ENCODE measurements around the gene GJD3.
"Not testable (repeated sequence)": the region's sequence is repeated elsewhere in the genome, so short reads cannot be mapped to it uniquely, and the experiment has no call there.

The GJD3 gene

GRCh38 chr17:40364121-40364861, at the start of gene GJD3:
TSS of gene GJD3 (minus strand) at chr17:40364737. CDS start at chr17:40363815, 922 bp downstream.
- no peak for DNase-seq

GRCh38 chr17:40414312-40414711, 49.8 kb upstream of the GJD3 start:
- DNase-seq, result peak; percentile 5

GRCh38 chr17:40412880-40413279, 48.3 kb upstream of the GJD3 start:
- DNase-seq, result no peak

GRCh38 chr17:40411821-40412220, 47.3 kb upstream of the GJD3 start:
- DNase-seq, result no peak

- DNase-seq, result no peak
Observed at GRCh38 chr17:40410082-40410481, 45.5 kb upstream of the GJD3 start.

- DNase-seq, result not testable (repeated sequence)
Observed at GRCh38 chr17:40409540-40409939, 45.0 kb upstream of the GJD3 start.

- no peak for DNase-seq
Observed at GRCh38 chr17:40407460-40407859, 42.9 kb upstream of the GJD3 start.

- DNase-seq, result no peak
Observed at GRCh38 chr17:40404003-40404402, 39.5 kb upstream of the GJD3 start.

- no peak for DNase-seq
Observed at GRCh38 chr17:40402668-40403067, 38.1 kb upstream of the GJD3 start.

GRCh38 chr17:40399185-40399584, 34.6 kb upstream of the GJD3 start:
- DNase-seq, result peak; percentile 32

- not testable (repeated sequence) for DNase-seq
Observed at GRCh38 chr17:40386555-40386954, 22.0 kb upstream of the GJD3 start.

- DNase-seq, result no peak
Observed at GRCh38 chr17:40382251-40382650, 17.7 kb upstream of the GJD3 start.

- DNase-seq, result no peak
Observed at GRCh38 chr17:40378966-40379365, 14.4 kb upstream of the GJD3 start.

GRCh38 chr17:40377832-40378231, 13.3 kb upstream of the GJD3 start:
- DNase-seq, result no peak

GRCh38 chr17:40376541-40376940, 12.0 kb upstream of the GJD3 start:
- DNase-seq, result not testable (repeated sequence)

GRCh38 chr17:40375786-40376185, 11.2 kb upstream of the GJD3 start:
- not testable (repeated sequence) for DNase-seq

- no peak for DNase-seq
Observed at GRCh38 chr17:40374821-40375498, 10.4 kb upstream of the GJD3 start.

- DNase-seq, result no peak
Observed at GRCh38 chr17:40373999-40374398, 9.5 kb upstream of the GJD3 start.

- DNase-seq, result no peak
Observed at GRCh38 chr17:40373324-40373723, 8.8 kb upstream of the GJD3 start.

- DNase-seq, result not testable (repeated sequence)
Observed at GRCh38 chr17:40372644-40373043, 8.1 kb upstream of the GJD3 start.

GRCh38 chr17:40372031-40372430, 7.5 kb upstream of the GJD3 start:
- no peak for DNase-seq

- peak; percentile 26 for DNase-seq
Observed at GRCh38 chr17:40371261-40371929, 6.9 kb upstream of the GJD3 start.

GRCh38 chr17:40369923-40370322, 5.4 kb upstream of the GJD3 start:
- no peak for DNase-seq

- DNase-seq, result not testable (repeated sequence)
Observed at GRCh38 chr17:40367728-40368127, 3.2 kb upstream of the GJD3 start.

All from NCI-H345 (cell line).